ENCODE measurements around the gene ETV6.
A peak's percentile ranks its signal among the peaks of the same experiment; 100 is the strongest.

The ETV6 gene

DNA sequence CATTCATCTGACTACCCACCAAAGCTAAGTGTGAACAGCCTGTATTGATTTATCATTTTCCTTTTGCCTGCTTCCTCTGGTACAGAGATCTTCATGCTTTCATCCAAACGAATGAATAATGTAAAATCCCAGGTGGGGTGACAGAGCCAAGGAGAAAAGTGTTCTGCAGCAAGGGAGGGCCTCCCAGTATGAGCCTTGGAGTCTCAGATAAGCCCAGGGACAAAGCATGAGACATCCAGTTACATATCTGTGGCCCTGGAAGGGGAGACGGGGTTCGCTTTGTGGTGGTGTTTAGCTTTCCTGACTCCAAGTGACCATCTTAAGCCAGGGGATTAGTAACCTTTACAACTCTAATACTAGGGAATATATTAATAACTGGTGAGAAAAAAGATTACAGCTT lies 177.1 kb downstream of the ETV6 start:
- H2AFZ ChIP-seq (ENCODE audit: low read depth, low read length): no peak overlapping the region
- H3K36me3 ChIP-seq (ENCODE audit: insufficient read depth, low read length): peaks cover 60% of the 10 kb centered on the region
- TF ChIP-seq, protein P1, sequence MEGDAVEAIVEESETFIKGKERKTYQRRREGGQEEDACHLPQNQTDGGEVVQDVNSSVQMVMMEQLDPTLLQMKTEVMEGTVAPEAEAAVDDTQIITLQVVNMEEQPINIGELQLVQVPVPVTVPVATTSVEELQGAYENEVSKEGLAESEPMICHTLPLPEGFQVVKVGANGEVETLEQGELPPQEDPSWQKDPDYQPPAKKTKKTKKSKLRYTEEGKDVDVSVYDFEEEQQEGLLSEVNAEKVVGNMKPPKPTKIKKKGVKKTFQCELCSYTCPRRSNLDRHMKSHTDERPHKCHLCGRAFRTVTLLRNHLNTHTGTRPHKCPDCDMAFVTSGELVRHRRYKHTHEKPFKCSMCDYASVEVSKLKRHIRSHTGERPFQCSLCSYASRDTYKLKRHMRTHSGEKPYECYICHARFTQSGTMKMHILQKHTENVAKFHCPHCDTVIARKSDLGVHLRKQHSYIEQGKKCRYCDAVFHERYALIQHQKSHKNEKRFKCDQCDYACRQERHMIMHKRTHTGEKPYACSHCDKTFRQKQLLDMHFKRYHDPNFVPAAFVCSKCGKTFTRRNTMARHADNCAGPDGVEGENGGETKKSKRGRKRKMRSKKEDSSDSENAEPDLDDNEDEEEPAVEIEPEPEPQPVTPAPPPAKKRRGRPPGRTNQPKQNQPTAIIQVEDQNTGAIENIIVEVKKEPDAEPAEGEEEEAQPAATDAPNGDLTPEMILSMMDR (IDR thresholded peaks at IDR 0.05; ENCODE audit: borderline replicate concordance, extremely low read depth, low read length, poor library complexity, severe bottlenecking): no peak
- no peak for TF ChIP-seq EZH2 (IDR thresholded peaks at IDR 0.05; ENCODE audit: borderline replicate concordance, low read depth, low read length, severe bottlenecking)
- H3K27me3 ChIP-seq (ENCODE audit: insufficient read depth, low read length, poor library complexity): no peaks in the 10 kb centered on the region
- H3K4me2 ChIP-seq (ENCODE audit: insufficient read depth, low read length): no peak overlapping the region
- no peak overlapping the region for H3K4me3 ChIP-seq (ENCODE audit: low read depth in 1 of 2, low read length in 2 of 2)
- peaks cover 64% of the 10 kb centered on the region for H3K79me2 ChIP-seq (ENCODE audit: insufficient read depth, low read length)
- H3K9ac ChIP-seq (ENCODE audit: low read depth, low read length): no peak overlapping the region
- H4K20me1 ChIP-seq (ENCODE audit: insufficient read depth, low read length): no peaks in the 10 kb centered on the region
- H3K4me1 ChIP-seq (ENCODE audit: insufficient read depth, low read length): peaks cover 44% of the 10 kb centered on the region
- peak overlapping the region; percentile 51 for H3K27ac ChIP-seq (ENCODE audit: low read length)
- DNase-seq (no peak), ATAC-seq (ENCODE audit: insufficient read depth, low read depth) (no peak)
- no peaks in the 10 kb centered on the region for H3K9me3 ChIP-seq (ENCODE audit: insufficient read depth, low read length, severe bottlenecking)

DNA sequence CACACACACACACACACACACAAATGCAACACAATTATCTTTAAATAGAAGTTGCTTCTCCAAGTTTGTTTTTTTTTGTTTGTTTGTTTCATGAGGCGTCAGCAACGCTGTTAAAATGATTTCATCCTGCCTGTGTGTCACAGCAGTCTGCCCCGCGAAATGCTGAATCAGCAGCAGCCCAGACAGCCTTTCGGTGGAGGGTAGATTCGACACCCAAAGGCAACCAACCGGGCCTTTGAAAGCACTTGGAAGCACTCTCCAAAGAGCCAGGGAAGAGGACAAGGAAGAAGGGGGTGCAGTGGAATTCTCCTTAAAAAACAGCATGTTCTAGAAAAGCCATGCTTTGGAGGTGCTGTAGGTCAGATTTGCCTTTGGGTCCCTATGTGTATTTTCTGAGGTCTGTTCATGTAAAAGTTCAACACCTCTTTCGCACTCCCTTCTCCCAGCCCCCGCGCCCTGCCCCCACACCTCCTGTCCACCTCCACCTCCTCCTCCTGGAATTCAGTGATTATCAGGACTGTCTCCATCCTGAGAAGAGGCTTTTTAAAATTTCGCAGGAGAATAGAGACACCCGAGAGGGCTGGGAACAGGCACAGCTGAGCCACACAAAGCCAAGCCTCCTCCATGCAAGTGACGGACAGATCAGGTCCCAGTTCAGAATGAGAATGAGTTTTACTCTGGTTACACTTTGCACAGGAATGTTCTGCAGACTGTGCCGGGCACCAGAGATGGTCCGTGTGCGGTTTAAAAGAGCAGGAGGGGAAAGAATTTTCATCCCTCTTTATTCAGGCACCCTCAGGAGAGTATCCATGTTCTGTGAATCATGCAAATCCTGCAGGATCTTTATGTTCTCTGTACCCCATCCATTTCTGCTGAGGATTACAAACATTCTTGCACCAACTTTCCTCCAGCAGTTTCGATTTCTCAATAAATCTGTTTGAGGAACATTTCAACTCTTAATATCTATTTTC lies 177.9 kb downstream of the ETV6 start:
- H3K4me1 ChIP-seq (ENCODE audit: insufficient read depth, low read length): peaks cover 36% of the 10 kb centered on the region
- H2AFZ ChIP-seq (ENCODE audit: low read depth, low read length): no peak overlapping the region
- no peak for DNase-seq
- peaks cover 61% of the 10 kb centered on the region for H3K79me2 ChIP-seq (ENCODE audit: insufficient read depth, low read length)
- H3K36me3 ChIP-seq (ENCODE audit: insufficient read depth, low read length): peaks cover 53% of the 10 kb centered on the region
- H4K20me1 ChIP-seq (ENCODE audit: insufficient read depth, low read length): no peaks in the 10 kb centered on the region
- H3K4me2 ChIP-seq (ENCODE audit: insufficient read depth, low read length): no peak overlapping the region
- no peak overlapping the region for H3K27ac ChIP-seq (ENCODE audit: low read length)
- TF ChIP-seq EZH2 (IDR thresholded peaks at IDR 0.05; ENCODE audit: borderline replicate concordance, low read depth, low read length, severe bottlenecking): no peak
- TF ChIP-seq, protein P1 (IDR thresholded peaks at IDR 0.05; ENCODE audit: borderline replicate concordance, extremely low read depth, low read length, poor library complexity, severe bottlenecking): no peak
- no peak overlapping the region for H3K4me3 ChIP-seq (ENCODE audit: low read depth in 1 of 2, low read length in 2 of 2)
- ATAC-seq (ENCODE audit: insufficient read depth, low read depth): no peak
- H3K9me3 ChIP-seq (ENCODE audit: insufficient read depth, low read length, severe bottlenecking): no peaks in the 10 kb centered on the region
- H3K27me3 ChIP-seq (ENCODE audit: insufficient read depth, low read length, poor library complexity): no peaks in the 10 kb centered on the region
- no peak overlapping the region for H3K9ac ChIP-seq (ENCODE audit: low read depth, low read length)

DNA sequence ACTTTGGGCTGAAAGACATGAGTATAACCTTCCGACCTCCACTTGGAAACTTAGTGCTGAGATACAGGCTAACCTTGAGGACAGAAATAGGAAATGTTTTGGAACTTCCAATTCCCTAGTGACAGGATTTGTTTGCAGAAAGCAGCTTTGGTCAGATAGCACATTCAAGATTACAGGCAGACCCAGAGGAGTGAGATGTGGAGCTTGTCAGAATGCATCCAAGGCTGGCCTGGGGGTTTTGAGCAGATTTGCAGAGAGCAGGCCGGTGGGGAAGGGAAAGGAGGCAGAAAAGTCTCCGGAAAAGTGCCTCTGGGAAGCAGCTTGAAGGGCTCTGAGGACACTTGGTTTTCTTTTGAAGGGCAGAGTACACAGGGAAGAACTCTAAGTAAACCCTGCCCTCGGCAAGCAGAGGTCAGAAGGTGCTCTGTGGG lies 180.3 kb downstream of the ETV6 start:
- Histone ChIP-seq H3K9me3 (ENCODE audit: insufficient read depth, low read length, severe bottlenecking) (no peaks in the 10 kb centered on the region), H3K79me2 (ENCODE audit: insufficient read depth, low read length) (peaks cover 61% of the 10 kb centered on the region), H3K27me3 (ENCODE audit: insufficient read depth, low read length, poor library complexity) (no peaks in the 10 kb centered on the region), H3K4me1 (ENCODE audit: insufficient read depth, low read length) (peaks cover 13% of the 10 kb centered on the region), H4K20me1 (ENCODE audit: insufficient read depth, low read length) (no peaks in the 10 kb centered on the region), H3K4me3 (ENCODE audit: low read depth in 1 of 2, low read length in 2 of 2) (no peak overlapping the region), H3K9ac (ENCODE audit: low read depth, low read length) (no peak overlapping the region), H3K36me3 (ENCODE audit: insufficient read depth, low read length) (peaks cover 53% of the 10 kb centered on the region), H2AFZ (ENCODE audit: low read depth, low read length) (no peak overlapping the region), H3K27ac (ENCODE audit: low read length) (no peak overlapping the region), H3K4me2 (ENCODE audit: insufficient read depth, low read length) (no peak overlapping the region)
- ATAC-seq (ENCODE audit: insufficient read depth, low read depth): no peak
- TF ChIP-seq, protein P1 (IDR thresholded peaks at IDR 0.05; ENCODE audit: borderline replicate concordance, extremely low read depth, low read length, poor library complexity, severe bottlenecking): no peak
- no peak for TF ChIP-seq EZH2 (IDR thresholded peaks at IDR 0.05; ENCODE audit: borderline replicate concordance, low read depth, low read length, severe bottlenecking)
- DNase-seq: no peak
